Epidermal melanocyte (primary cell): Measurements from ENCODE around the gene ESRRG.
"Not testable (repeated sequence)": the region's sequence is repeated elsewhere in the genome, so short reads cannot be mapped to it uniquely, and the experiment has no call there.

Source experiments
- DNase-seq: peaks from one replicate; pipeline ENCODE4 v3.0.0; 2011; ENCODE audit warnings: low spot score; ENCODE audit not compliant: insufficient read length

The ESRRG gene

GRCh38 chr1:216576234-216576937 lies 146.8 kb downstream of the ESRRG start:
- no peak for DNase-seq

GRCh38 chr1:216566641-216567205 lies 156.5 kb downstream of the ESRRG start:
- no peak for DNase-seq

GRCh38 chr1:216563087-216563486 lies 160.1 kb downstream of the ESRRG start:
- DNase-seq: no peak

- no peak for DNase-seq
Measured at GRCh38 chr1:216562383-216562782, 160.8 kb downstream of the ESRRG start.

- no peak for DNase-seq
Measured at GRCh38 chr1:216560527-216560926, 162.7 kb downstream of the ESRRG start.

- DNase-seq: no peak
Measured at GRCh38 chr1:216559359-216559758, 163.9 kb downstream of the ESRRG start.

GRCh38 chr1:216555653-216556052 lies 167.6 kb downstream of the ESRRG start:
- DNase-seq: no peak

GRCh38 chr1:216554934-216555333 lies 168.3 kb downstream of the ESRRG start:
- no peak for DNase-seq

- DNase-seq: no peak
Measured at GRCh38 chr1:216553766-216554165, 169.5 kb downstream of the ESRRG start.

- DNase-seq: no peak
Measured at GRCh38 chr1:216553040-216553439, 170.2 kb downstream of the ESRRG start.

GRCh38 chr1:216549796-216550195 lies 173.4 kb downstream of the ESRRG start:
- DNase-seq: no peak

GRCh38 chr1:216542741-216543140 lies 180.5 kb downstream of the ESRRG start:
- DNase-seq: no peak

GRCh38 chr1:216542263-216542662 lies 181.0 kb downstream of the ESRRG start:
- no peak for DNase-seq

- no peak for DNase-seq
Measured at GRCh38 chr1:216535751-216536150, 187.5 kb downstream of the ESRRG start.

- no peak for DNase-seq
Measured at GRCh38 chr1:216535059-216535458, 188.2 kb downstream of the ESRRG start.

- DNase-seq: no peak
Measured at GRCh38 chr1:216533776-216534175, 189.5 kb downstream of the ESRRG start.

- no peak for DNase-seq
Measured at GRCh38 chr1:216532251-216532798, 190.9 kb downstream of the ESRRG start.

GRCh38 chr1:216531263-216532239 lies 191.7 kb downstream of the ESRRG start:
- no peak for DNase-seq

- not testable (repeated sequence) for DNase-seq
Measured at GRCh38 chr1:216529851-216530250, 193.4 kb downstream of the ESRRG start.

GRCh38 chr1:216528816-216529215 lies 194.4 kb downstream of the ESRRG start:
- no peak for DNase-seq

GRCh38 chr1:216523449-216524190 lies 199.6 kb downstream of the ESRRG start:
- DNase-seq: no peak
